ENCODE measurements around the gene ERICH6B. TPM values are rescaled to one million over a fixed set of nuclear protein-coding genes. Genes with fewer than 3 reads are reported as not detected.

The ERICH6B gene
- total RNA-seq, 4 donors from 2014 or later, result not detected

DNA sequence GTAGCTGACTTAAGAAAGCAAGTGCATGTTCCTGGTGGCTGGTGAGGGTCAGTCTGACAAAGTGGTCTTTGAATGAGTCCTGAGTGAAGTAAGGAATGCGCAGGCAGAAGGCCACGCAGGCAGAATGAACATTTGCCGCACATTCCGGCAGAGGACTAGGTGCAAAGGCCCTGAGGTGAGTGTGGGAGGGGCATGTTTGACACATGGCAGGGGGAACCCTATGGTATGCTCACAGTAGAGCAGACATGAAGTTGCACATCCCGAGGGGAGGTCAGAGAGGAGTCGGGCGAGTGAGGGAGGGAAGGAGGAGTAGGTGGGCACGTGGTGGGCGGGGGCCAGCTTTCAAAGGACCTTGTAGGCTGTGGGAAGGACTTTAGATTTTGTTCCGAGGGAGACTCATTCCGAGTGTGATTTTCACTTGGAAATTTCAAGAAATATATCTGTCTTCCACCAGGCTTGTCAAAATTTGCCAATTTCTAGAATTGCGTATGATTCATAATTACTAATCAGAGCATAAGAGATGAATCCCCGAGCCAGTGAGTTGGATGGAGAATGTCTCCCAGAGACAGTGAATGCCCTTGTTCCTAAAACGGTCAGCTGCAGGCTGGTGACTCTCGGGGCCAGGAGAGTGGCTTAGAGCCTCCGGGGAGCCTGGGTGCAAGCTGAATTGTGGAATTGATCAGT, 40.3 kb downstream of the ERICH6B start:
- Histone ChIP-seq H3K36me3 (no peaks in the 10 kb centered on the region), H3K27me3 (peaks cover 0 to 20% (median 0%) of the 10 kb centered on the region in 4 donors), H3K4me1 (no peaks in the 10 kb centered on the region), H3K9me3 (no peaks in the 10 kb centered on the region), H3K27ac (replicated peaks in 1 of 4) (no peak overlapping the region), H3K4me3 (no peak overlapping the region)
- TF ChIP-seq EP300 (IDR thresholded peaks at IDR 0.05) (no peak), POLR2AphosphoS5 (IDR thresholded peaks at IDR 0.05) (no peak), POLR2A (IDR thresholded peaks at IDR 0.05; ENCODE audit: low read depth) (no peak)
- TF ChIP-seq, protein P1, sequence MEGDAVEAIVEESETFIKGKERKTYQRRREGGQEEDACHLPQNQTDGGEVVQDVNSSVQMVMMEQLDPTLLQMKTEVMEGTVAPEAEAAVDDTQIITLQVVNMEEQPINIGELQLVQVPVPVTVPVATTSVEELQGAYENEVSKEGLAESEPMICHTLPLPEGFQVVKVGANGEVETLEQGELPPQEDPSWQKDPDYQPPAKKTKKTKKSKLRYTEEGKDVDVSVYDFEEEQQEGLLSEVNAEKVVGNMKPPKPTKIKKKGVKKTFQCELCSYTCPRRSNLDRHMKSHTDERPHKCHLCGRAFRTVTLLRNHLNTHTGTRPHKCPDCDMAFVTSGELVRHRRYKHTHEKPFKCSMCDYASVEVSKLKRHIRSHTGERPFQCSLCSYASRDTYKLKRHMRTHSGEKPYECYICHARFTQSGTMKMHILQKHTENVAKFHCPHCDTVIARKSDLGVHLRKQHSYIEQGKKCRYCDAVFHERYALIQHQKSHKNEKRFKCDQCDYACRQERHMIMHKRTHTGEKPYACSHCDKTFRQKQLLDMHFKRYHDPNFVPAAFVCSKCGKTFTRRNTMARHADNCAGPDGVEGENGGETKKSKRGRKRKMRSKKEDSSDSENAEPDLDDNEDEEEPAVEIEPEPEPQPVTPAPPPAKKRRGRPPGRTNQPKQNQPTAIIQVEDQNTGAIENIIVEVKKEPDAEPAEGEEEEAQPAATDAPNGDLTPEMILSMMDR (IDR thresholded peaks at IDR 0.05), result no peak
- no peak for DNase-seq (ENCODE audit: extremely low spot score)
- intact Hi-C loops (cut with DNase I), result no loop called here
- WGBS, result 89% methylated on average over 16 of the region's 16 CpGs

DNA sequence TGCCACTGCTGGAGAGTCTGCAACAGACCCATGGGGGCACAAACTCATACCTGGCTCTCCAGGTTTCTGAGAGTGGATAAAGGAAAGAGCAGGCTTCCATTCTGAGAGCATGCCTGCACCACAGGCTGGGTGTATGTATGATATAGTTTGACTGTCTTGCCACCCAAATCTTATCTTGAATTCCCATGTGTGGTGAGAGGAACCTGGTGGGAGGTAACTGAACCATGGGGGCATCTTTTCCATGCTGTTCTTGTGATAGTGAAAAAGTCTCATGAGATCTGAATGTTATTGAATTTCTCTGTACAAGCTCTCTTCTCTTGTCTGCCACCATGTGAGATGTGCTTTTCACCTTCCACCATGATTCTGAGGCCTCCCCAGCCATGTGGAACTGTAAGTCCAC, 50.2 kb downstream of the ERICH6B start:
- Histone ChIP-seq H3K36me3 (no peaks in the 10 kb centered on the region), H3K27me3 (peaks cover 0 to 3% (median 0%) of the 10 kb centered on the region in 4 donors), H3K4me3 (no peak overlapping the region), H3K9me3 (no peaks in the 10 kb centered on the region), H3K27ac (replicated peaks in 1 of 4) (no peak overlapping the region), H3K4me1 (no peaks in the 10 kb centered on the region)
- TF ChIP-seq POLR2AphosphoS5 (IDR thresholded peaks at IDR 0.05) (no peak), EP300 (IDR thresholded peaks at IDR 0.05) (no peak), POLR2A (IDR thresholded peaks at IDR 0.05; ENCODE audit: low read depth) (no peak)
- TF ChIP-seq, protein P1 (IDR thresholded peaks at IDR 0.05), result no peak
- DNase-seq (ENCODE audit: extremely low spot score), result no peak
- intact Hi-C loops (cut with DNase I), result no loop called here

DNA sequence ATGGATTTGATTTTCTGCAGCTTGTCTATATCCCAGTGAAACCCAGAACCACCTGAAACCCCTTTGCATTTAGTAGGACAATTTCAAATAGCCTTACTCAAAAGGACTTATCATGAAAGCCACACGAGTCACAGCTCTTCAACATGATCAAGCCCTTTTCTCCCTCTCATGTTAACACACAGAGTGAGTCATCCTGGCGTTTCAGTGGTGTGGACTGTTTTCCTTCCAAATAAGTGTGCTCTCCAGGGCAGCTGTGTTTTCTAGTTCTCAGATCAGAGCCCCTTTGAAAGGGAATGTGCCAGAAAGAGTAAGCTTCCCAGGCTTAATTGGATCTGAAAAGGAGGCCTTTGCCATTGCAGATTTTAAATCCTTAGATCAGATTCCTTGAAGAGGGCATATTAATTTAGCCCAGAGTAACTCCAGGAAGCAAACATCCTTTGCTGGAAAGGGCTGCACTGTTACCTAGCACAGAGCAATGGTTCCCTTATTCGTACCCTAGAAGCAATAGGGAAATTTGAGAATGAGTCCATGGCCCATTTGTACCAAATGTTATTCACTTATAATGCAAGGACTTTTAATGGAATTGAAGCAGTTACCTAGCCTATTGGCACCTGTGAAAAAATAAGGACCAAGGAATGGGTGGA, 51.3 kb downstream of the ERICH6B start:
- TF ChIP-seq POLR2A (IDR thresholded peaks at IDR 0.05; ENCODE audit: low read depth) (no peak), EP300 (IDR thresholded peaks at IDR 0.05) (no peak), POLR2AphosphoS5 (IDR thresholded peaks at IDR 0.05) (no peak)
- TF ChIP-seq, protein P1 (IDR thresholded peaks at IDR 0.05), result no peak
- 45% methylated on average over 3 of the region's 3 CpGs for WGBS
- Histone ChIP-seq H3K36me3 (no peaks in the 10 kb centered on the region), H3K4me1 (no peaks in the 10 kb centered on the region), H3K27ac (replicated peaks in 1 of 4) (no peak overlapping the region), H3K9me3 (no peaks in the 10 kb centered on the region), H3K4me3 (no peak overlapping the region), H3K27me3 (no peaks in the 10 kb centered on the region)
- DNase-seq (ENCODE audit: extremely low spot score), result no peak
- intact Hi-C loops (cut with DNase I), result no loop called here

DNA sequence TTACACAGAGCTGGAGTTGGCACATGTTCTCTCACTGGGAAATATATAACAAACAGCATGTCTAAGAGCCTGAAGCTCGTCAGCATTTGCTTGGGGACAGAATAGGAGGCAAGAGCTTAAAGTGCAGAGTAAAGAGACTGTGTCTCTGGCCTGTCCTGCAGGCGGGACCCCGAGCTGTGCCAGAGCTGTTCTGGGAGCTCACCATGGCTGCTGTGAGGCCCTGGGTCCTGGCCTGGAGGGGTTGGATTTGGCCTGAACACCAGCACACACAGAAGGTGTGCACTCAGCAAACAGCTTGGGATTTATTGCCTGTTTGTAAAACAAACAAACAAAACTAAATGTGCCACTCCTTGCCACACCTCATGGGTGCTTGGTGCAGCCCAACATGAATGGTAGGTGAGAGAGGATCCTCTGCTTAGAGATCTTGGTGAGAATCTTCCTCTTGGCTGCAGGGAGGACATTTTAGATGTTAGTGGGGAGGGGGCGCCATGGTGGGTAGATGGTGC, 60.9 kb downstream of the ERICH6B start:
- intact Hi-C loops (cut with DNase I), result no loop called here
- Histone ChIP-seq H3K27ac (replicated peaks in 1 of 4) (no peak overlapping the region), H3K36me3 (no peaks in the 10 kb centered on the region), H3K27me3 (no peaks in the 10 kb centered on the region), H3K4me3 (no peak overlapping the region), H3K4me1 (no peaks in the 10 kb centered on the region), H3K9me3 (no peaks in the 10 kb centered on the region)
- WGBS, result 84% methylated on average over 4 of the region's 4 CpGs
- no peak for TF ChIP-seq EP300 (IDR thresholded peaks at IDR 0.05)
- no peak for TF ChIP-seq POLR2A (IDR thresholded peaks at IDR 0.05; ENCODE audit: low read depth)
- no peak for TF ChIP-seq POLR2AphosphoS5 (IDR thresholded peaks at IDR 0.05)
- TF ChIP-seq, protein P1 (IDR thresholded peaks at IDR 0.05), result no peak
- DNase-seq (ENCODE audit: extremely low spot score), result peak; percentile 78

All from esophagus muscularis mucosa (tissue), 4 donors.